Epithelial cell of esophagus (primary cell): ENCODE data around the gene GALNT17.

Experiments
- DNase-seq: peaks from one replicate; pipeline ENCODE4 v3.0.0; 2010; ENCODE audit warnings: low read depth
- H3K4me3 ChIP-seq: 2 replicates; pipeline ENCODE4 v1.5.1; 2011; ENCODE audit warnings: mild to moderate bottlenecking, low read length, control low read depth
- TF ChIP-seq, protein P1 (sequence below): IDR thresholded peaks from 2 replicates; pipeline ENCODE4 v1.5.1; 2011; ENCODE audit warnings: low read depth, mild to moderate bottlenecking, low read length, control low read depth, inconsistent platforms; ENCODE audit not compliant: insufficient read depth; ENCODE audit errors: missing control alignments

GALNT17 gene

DNA sequence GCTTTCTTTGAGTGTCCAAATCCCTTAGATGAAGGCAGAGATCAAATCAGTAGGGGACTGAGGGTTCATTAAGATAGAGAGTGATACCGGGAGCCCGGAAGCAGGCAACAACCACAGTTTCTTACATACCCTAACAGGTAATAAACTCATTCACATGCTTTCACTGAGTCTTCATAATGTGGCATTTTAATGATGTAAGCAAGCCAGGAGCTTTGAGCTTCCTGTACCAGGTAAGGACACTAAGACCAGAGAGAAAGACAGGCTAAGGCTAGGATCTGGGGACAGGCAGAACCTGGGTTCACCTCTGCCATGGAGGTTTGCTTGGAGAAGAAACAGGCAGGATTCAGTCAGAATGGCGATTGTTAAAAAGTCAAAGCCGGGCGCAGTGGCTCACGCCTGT lies 618.3 kb downstream of the GALNT17 start:
- H3K4me3 ChIP-seq, result no peak overlapping the region
- TF ChIP-seq, protein P1, sequence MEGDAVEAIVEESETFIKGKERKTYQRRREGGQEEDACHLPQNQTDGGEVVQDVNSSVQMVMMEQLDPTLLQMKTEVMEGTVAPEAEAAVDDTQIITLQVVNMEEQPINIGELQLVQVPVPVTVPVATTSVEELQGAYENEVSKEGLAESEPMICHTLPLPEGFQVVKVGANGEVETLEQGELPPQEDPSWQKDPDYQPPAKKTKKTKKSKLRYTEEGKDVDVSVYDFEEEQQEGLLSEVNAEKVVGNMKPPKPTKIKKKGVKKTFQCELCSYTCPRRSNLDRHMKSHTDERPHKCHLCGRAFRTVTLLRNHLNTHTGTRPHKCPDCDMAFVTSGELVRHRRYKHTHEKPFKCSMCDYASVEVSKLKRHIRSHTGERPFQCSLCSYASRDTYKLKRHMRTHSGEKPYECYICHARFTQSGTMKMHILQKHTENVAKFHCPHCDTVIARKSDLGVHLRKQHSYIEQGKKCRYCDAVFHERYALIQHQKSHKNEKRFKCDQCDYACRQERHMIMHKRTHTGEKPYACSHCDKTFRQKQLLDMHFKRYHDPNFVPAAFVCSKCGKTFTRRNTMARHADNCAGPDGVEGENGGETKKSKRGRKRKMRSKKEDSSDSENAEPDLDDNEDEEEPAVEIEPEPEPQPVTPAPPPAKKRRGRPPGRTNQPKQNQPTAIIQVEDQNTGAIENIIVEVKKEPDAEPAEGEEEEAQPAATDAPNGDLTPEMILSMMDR, result no peak
- no peak for DNase-seq

DNA sequence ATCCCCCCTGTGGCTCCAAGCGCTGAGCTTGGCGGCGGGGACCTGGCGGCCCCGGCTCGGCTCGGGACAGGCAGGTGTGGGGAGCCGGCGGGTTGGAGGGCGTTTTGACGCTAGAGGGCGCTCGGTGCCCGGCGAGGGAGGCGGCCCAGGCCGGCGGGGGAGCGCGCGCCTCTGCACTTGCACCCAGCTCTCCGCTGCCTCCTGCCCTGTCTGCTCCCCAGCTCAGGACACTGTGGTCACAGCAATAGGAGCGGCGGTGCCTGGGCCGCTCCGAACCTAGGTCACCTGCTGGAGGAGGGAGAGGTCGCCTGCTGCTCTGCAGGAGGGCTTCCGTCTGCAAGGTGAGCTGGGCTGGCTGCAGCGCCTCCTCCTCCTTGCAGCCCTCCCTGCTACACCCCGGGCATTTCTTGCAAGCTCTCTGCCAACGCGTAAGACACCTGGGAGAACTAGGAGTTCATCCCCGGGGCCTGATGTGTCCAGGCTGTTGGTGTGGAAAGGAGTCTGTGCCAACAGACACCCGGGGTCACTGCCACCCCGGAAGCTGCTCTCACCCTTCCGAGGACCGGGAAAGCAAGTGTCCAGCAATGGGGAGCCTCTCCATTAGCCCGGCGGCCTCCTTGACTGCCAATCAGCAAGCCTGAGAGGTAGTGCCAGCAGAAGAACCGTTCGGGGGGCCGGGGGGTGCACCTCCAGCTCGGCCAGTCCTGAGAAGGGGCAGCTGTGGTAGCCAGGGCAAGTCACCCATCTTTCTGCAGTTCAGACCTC lies 620.4 kb downstream of the GALNT17 start:
- TF ChIP-seq, protein P1, result peak; percentile 6
- peak; percentile 14 for DNase-seq
- no peak overlapping the region for H3K4me3 ChIP-seq

DNA sequence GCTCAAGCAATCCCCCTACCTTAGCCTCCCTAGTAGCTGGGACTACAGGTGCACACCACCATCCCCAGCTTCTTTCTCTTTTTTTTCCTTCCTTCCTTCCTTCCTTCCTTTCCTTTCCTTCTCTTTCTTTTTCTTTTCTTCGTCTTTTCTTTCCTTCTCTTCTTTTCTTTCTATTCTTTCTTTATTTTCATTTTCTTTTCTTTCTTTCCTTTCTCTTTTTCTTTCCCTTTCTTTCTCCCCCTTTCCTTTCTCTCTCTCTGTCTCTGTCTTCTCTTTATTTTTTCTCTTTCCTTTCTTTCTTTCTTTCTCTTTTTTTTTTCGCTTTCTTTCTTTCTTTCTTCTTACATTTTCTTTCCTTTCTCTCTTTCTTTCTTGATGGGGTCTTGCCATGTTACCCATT lies 621.3 kb downstream of the GALNT17 start:
- TF ChIP-seq, protein P1, result no peak
- H3K4me3 ChIP-seq, result no peak overlapping the region
- DNase-seq, result no peak

DNA sequence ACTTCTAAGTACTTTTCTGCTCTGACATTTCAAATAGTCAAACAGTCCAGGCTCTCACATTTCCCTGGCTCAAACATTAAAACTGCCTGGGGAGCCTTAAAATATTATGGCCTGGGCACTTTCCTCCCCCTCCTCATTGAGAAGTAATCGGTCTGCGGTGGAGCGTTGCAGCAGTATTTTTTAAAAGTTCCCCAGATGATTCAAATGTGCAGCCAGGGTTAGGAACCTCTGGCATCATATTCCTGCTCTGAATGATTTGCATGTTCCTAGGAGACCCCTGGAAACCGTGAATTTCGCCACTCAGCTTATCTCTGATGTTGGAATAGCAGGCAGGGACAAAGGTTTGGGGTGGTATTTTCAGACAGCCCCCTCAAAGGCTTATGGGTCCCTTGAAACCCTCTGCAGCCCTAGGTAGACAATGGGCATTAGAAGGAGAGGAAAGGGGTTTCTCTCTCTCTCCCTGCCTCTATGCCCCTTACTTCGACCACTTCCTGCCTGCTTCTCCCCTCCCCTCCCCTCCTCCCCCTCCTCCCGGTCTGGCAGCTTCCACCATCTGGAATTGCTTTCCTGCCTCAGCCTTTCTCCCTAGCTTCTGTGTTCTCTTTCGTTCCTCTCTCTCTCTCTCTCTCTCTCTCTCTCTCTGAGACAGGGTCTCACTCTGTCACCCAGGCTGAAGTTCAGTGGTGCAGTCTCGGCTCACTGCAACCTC lies 622.2 kb downstream of the GALNT17 start:
- no peak for DNase-seq
- TF ChIP-seq, protein P1, result no peak
- no peak overlapping the region for H3K4me3 ChIP-seq

DNA sequence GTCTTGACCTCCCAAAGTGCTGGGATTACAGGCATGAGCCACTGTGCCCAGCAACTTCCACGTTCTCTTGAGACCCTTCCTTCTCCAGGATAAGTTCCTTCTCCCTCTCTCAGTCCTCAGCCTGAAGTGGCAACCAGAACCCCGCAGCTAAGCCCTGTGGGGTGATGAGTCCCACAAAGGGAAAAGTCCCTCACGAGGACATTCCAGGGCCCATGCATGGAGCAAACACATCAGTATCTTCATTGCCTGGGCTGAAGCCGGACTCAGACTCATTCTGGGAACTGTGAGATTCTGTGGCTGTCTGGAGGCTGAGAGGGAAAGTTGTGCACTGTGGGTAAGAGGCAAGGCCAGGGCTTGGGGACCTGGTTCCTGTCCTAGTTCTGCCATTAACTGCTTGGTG lies 622.9 kb downstream of the GALNT17 start:
- H3K4me3 ChIP-seq, result no peak overlapping the region
- DNase-seq, result no peak
- TF ChIP-seq, protein P1, result no peak

DNA sequence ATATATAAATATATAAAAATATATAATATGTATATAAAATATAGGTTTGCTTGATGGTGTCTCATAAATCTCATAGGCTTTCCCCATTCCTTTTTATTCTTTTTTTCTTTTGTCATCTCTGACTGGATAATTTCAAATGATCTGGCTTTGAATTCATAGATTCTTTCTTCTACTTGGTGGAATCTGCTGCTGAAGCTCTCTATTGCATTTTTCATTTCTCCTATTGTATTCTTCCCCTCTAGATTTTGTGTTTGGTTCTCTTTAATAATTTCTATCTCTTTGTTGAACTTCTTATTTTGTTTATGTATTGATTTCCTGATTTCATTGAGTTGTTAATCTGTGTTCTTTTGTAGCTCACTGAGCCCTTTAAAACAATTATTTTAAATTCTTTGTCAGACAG lies 629.4 kb downstream of the GALNT17 start:
- TF ChIP-seq, protein P1, result no peak
- no peak for DNase-seq
- no peak overlapping the region for H3K4me3 ChIP-seq
